Measurements from ENCODE around the gene TNFAIP1.

DNA sequence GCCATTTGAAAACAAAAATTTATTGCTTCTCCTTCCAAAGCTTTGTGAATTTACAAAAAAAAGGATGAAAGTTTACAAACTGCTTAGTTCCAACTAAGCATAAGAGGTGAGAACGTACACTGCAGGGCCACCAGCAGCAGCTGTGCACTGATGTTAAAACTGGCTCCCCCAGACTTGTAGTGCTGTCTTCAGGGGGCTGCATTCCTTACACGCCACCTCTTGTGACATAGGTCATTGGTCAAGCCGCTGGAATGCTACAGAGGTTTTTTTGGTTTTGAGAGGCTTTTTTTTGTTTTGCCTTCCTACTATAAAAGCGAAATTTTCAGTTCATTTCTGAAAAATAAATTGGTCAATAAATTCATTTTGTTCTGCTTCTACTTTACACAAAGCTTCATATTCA, 7.2 kb upstream of the TNFAIP1 start:
- TF ChIP-seq, protein P1, sequence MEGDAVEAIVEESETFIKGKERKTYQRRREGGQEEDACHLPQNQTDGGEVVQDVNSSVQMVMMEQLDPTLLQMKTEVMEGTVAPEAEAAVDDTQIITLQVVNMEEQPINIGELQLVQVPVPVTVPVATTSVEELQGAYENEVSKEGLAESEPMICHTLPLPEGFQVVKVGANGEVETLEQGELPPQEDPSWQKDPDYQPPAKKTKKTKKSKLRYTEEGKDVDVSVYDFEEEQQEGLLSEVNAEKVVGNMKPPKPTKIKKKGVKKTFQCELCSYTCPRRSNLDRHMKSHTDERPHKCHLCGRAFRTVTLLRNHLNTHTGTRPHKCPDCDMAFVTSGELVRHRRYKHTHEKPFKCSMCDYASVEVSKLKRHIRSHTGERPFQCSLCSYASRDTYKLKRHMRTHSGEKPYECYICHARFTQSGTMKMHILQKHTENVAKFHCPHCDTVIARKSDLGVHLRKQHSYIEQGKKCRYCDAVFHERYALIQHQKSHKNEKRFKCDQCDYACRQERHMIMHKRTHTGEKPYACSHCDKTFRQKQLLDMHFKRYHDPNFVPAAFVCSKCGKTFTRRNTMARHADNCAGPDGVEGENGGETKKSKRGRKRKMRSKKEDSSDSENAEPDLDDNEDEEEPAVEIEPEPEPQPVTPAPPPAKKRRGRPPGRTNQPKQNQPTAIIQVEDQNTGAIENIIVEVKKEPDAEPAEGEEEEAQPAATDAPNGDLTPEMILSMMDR (IDR thresholded peaks at IDR 0.05), result no peak
- TF ChIP-seq POLR2A (IDR thresholded peaks at IDR 0.05), result no peak
